GM12878 (cell line): ENCODE data around the gene SYCP2. TPM values are rescaled to one million over a fixed set of nuclear protein-coding genes. Genes with fewer than 3 reads are reported as not detected.
A peak's percentile ranks its signal among the peaks of the same experiment; 100 is the strongest.

Experiments used
- CBX3 ChIP-seq: fragments of 200-600 bp; sonication (generic); IDR thresholded peaks from 2 replicates; pipeline ENCODE4 v1.6.1; 2016; ENCODE audit warnings: low read depth, borderline replicate concordance
- KLF5 ChIP-seq: fragments of 450-650 bp; IDR thresholded peaks from 2 replicates; pipeline ENCODE4 v1.6.1; 2014; ENCODE audit warnings: mild to moderate bottlenecking; ENCODE audit not compliant: partially characterized antibody
- MEF2A ChIP-seq: IDR thresholded peaks from 2 replicates; pipeline ENCODE4 v1.6.1; 2011; ENCODE audit warnings: low read depth, mild to moderate bottlenecking, low read length, moderate library complexity; ENCODE audit not compliant: insufficient read depth
- NFYB ChIP-seq: IDR thresholded peaks from 2 replicates; pipeline ENCODE4 v1.6.1; 2011; ENCODE audit warnings: low read depth, mild to moderate bottlenecking, low read length, improper control_type of control experiment, moderate library complexity; ENCODE audit not compliant: insufficient read depth
- PAX8 ChIP-seq: fragments of 450-650 bp; IDR thresholded peaks from 2 replicates; pipeline ENCODE4 v1.6.1; 2017; ENCODE audit warnings: mild to moderate bottlenecking, moderate library complexity
- POLR2A ChIP-seq: IDR thresholded peaks from 2 replicates; pipeline ENCODE4 v1.6.1; 2011; ENCODE audit warnings: low read depth, mild to moderate bottlenecking, low read length
- RB1 ChIP-seq: fragments of 450-650 bp; formaldehyde crosslinking; IDR thresholded peaks from 2 replicates; pipeline ENCODE4 v1.6.1; 2017; ENCODE audit warnings: mild to moderate bottlenecking, borderline replicate concordance
- RBBP5 ChIP-seq: fragments of 200-600 bp; sonication (generic); conservative IDR thresholded peaks from 2 replicates; pipeline ENCODE4 v1.6.1; 2016
- polyA plus RNA-seq, 11 experiments: library from polyadenylated mRNA; depleted of rRNA in 4 of 11; unstranded in 6 of 11; stranded (reverse) in 5 of 11; fragments of >200 nt; fragmentation: Nextera tagmentation in 4 of 11; fragmentation: Illumina TruSeq in 1 of 11; extraction: Ambion mirVana in 4 of 11; extraction: Trizol in 1 of 11; gene quantifications; 1 replicate in 1 of 11; 2 replicates in 10 of 11; pipeline versions ENCODE4 v1.2.1 to v1.2.3, GENCODE V29; 2011 to 2016; ENCODE audit warnings: inconsistent platforms in 2 of 11, missing spikeins in 2 of 11, low read depth in 1 of 11
- total RNA-seq, 4 experiments: library from RNA; depleted of rRNA in 3 of 4; stranded (reverse); fragments of >200 nt in 3 of 4; fragmentation: Illumina TruSeq in 1 of 4; extraction: Trizol in 1 of 4; gene quantifications; 2 replicates each; pipeline versions ENCODE4 v1.2.1 to v1.2.3, GENCODE V29; 2013 to 2021
- TF ChIP-seq, protein P1 (sequence below): fragments of 450-650 bp; IDR thresholded peaks from 2 replicates; pipeline ENCODE4 v1.6.1; 2017; ENCODE audit warnings: low read depth, mild to moderate bottlenecking, moderate library complexity
- TF ChIP-seq, protein P2 (sequence below): fragments of 450-650 bp; IDR thresholded peaks from 2 replicates; pipeline ENCODE4 v1.6.1; 2016; ENCODE audit warnings: mild to moderate bottlenecking
- TF ChIP-seq, protein P3 (sequence below): IDR thresholded peaks from 2 replicates; pipeline ENCODE4 v1.6.1; 2011; ENCODE audit warnings: low read depth, low read length, improper control_type of control experiment, borderline replicate concordance

SYCP2 gene
- total and polyA plus RNA-seq, 10 of the 15 experiments (the other 5 are each of a cell fraction or from before 2014, with no cell fraction given), result 0.01 to 0.18 (median 0.09) TPM; not detected in 2

DNA sequence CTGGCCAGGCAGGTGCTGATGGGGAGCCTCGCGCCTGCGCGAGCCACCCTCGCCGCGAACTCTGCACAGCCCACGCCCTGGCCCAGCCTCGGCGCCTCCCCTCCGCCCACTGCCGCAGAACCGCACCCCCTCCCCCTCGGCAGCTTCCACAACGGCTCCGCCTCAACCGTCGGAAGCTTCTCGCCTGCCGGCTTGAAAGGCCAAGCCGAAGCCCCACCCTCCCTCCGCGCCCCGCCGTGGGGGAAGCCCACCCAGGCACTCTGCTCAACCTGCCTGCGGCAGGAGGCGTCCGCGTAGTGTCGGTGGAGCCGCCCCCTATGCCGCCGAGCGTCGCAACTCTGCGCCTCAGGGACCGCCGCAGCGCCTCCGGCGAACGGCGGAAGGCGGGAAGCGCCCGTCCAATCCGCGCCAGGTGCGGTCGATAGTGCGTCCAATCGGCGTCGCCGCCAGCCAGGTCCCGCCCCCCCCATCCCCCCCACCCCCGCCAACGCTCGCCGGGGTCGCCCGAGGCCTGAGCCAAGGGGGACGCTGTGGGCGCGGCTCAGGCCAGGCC lies at the start of gene SYCP2 (continued):
- TF ChIP-seq, protein P1, sequence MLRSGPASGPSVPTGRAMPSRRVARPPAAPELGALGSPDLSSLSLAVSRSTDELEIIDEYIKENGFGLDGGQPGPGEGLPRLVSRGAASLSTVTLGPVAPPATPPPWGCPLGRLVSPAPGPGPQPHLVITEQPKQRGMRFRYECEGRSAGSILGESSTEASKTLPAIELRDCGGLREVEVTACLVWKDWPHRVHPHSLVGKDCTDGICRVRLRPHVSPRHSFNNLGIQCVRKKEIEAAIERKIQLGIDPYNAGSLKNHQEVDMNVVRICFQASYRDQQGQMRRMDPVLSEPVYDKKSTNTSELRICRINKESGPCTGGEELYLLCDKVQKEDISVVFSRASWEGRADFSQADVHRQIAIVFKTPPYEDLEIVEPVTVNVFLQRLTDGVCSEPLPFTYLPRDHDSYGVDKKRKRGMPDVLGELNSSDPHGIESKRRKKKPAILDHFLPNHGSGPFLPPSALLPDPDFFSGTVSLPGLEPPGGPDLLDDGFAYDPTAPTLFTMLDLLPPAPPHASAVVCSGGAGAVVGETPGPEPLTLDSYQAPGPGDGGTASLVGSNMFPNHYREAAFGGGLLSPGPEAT, result no peak
- TF ChIP-seq PAX8, result no peak
- TF ChIP-seq, protein P2, sequence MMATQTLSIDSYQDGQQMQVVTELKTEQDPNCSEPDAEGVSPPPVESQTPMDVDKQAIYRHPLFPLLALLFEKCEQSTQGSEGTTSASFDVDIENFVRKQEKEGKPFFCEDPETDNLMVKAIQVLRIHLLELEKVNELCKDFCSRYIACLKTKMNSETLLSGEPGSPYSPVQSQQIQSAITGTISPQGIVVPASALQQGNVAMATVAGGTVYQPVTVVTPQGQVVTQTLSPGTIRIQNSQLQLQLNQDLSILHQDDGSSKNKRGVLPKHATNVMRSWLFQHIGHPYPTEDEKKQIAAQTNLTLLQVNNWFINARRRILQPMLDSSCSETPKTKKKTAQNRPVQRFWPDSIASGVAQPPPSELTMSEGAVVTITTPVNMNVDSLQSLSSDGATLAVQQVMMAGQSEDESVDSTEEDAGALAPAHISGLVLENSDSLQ, result no peak
- TF ChIP-seq RB1, result no peak
- TF ChIP-seq, protein P3, sequence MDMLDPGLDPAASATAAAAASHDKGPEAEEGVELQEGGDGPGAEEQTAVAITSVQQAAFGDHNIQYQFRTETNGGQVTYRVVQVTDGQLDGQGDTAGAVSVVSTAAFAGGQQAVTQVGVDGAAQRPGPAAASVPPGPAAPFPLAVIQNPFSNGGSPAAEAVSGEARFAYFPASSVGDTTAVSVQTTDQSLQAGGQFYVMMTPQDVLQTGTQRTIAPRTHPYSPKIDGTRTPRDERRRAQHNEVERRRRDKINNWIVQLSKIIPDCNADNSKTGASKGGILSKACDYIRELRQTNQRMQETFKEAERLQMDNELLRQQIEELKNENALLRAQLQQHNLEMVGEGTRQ, result no peak
- peak; percentile 29; the same call in 1 of the 2 replicates for TF ChIP-seq POLR2A
- no peak for TF ChIP-seq CBX3
- TF ChIP-seq RBBP5, result no peak
- peak; percentile 80 for TF ChIP-seq NFYB
- no peak for TF ChIP-seq KLF5
- TF ChIP-seq MEF2A, result no peak
- TF ChIP-seq, all 136 proteins: peak for 3
